ENCODE results near the gene TAX1BP1.
"Not testable (repeated sequence)": the region's sequence is repeated elsewhere in the genome, so short reads cannot be mapped to it uniquely, and the experiment has no call there.

Gene TAX1BP1

GRCh38 chr7:27727058-27727457, 12.9 kb upstream of the TAX1BP1 start:
- Mint-ChIP-seq H3K4me1 (no peaks in the 10 kb centered on the region), H3K27me3 (no peaks in the 10 kb centered on the region), H3K27ac (no peak overlapping the region), H3K9me3 (no peaks in the 10 kb centered on the region), H3K4me3 (no peak overlapping the region)
- no peak for DNase-seq
- no peak for ATAC-seq

GRCh38 chr7:27730112-27730511, 9.8 kb upstream of the TAX1BP1 start:
- Mint-ChIP-seq H3K4me1 (no peaks in the 10 kb centered on the region), H3K9me3 (no peaks in the 10 kb centered on the region), H3K27ac (no peak overlapping the region), H3K4me3 (no peak overlapping the region), H3K27me3 (no peaks in the 10 kb centered on the region)
- DNase-seq (no peak), ATAC-seq (no peak)

DNA sequence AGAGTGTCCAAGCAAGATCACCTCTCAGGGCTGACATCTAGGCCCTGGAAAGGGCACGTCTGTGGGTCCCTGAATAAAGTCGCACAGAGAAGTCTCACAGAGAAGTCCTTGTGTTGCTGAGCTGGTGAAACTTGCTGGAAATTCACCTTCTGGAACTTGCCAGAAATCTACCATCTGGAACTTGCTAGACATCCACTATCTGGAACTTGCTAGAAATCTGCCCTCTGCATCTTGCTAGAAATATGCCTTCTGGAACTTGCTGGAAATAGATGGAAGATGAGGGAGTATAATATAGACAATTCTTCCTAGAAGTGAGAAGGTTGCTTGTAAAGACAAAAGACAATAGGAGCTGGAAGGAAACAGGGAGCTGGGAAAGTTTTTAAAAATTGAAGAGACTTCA, 5.4 kb upstream of the TAX1BP1 start:
- no peaks in the 10 kb centered on the region for H3K27me3 Mint-ChIP-seq
- H3K27ac Mint-ChIP-seq: no peak overlapping the region
- no peaks in the 10 kb centered on the region for H3K9me3 Mint-ChIP-seq
- DNase-seq (no peak), ATAC-seq (no peak)
- peaks cover 15% of the 10 kb centered on the region for H3K4me1 Mint-ChIP-seq
- H3K4me3 Mint-ChIP-seq: no peak overlapping the region

- H3K9me3 Mint-ChIP-seq: no peaks in the 10 kb centered on the region
- H3K27me3 Mint-ChIP-seq: no peaks in the 10 kb centered on the region
- peaks cover 15% of the 10 kb centered on the region for H3K4me1 Mint-ChIP-seq
- no peak for ATAC-seq
- no peak for DNase-seq
- H3K27ac Mint-ChIP-seq: no peak overlapping the region
- H3K4me3 Mint-ChIP-seq: no peak overlapping the region
These were observed 4.8 kb upstream of the TAX1BP1 start for GRCh38 chr7:27735165-27735564.

GRCh38 chr7:27735831-27736230, 4.1 kb upstream of the TAX1BP1 start:
- Mint-ChIP-seq H3K27me3 (no peaks in the 10 kb centered on the region), H3K9me3 (no peaks in the 10 kb centered on the region), H3K4me1 (peaks cover 15% of the 10 kb centered on the region), H3K4me3 (no peak overlapping the region), H3K27ac (no peak overlapping the region)
- ATAC-seq (no peak), DNase-seq (no peak)

DNA sequence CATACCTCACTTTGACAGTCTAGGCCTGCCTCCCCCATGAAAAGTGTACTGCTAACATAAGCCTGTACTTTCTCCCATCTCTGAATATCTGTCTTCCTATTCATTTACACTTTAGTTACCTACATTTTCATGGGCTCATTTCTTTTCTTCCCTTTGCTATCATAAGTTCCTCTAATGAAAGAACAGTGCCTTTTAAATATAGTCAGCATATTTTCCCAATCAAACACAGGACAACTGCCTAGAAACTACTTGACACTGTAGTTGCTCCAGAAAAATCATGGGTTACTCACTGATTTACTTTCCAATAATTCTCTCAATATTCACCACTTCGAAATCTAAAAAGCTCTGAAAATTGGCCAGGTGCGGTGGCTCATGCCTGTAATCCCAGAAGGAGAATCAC, 2.8 kb upstream of the TAX1BP1 start:
- no peaks in the 10 kb centered on the region for H3K9me3 Mint-ChIP-seq
- H3K4me3 Mint-ChIP-seq: no peak overlapping the region
- H3K4me1 Mint-ChIP-seq: peaks cover 28% of the 10 kb centered on the region
- ATAC-seq (no peak), DNase-seq (no peak)
- no peak overlapping the region for H3K27ac Mint-ChIP-seq
- no peaks in the 10 kb centered on the region for H3K27me3 Mint-ChIP-seq

DNA sequence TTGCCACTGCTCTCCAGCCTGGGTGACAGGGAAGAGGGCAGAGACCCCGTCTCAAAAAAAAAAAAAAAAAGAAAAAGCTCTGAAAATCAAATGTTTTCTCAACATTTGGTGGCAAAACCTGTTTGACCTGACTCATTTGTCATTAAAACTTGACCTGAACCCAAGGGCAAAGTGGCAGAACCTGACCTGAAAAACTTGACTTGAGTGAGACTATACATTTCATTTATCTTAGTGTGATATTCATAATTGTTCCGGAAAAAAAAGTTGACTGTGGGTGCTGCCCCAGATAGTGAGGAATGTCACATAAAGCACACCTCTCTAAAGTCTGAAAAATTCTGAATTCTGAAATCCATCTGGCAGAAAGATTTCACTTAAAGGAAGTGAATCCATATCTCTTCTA, 2.3 kb upstream of the TAX1BP1 start:
- Mint-ChIP-seq H3K27me3 (no peaks in the 10 kb centered on the region), H3K9me3 (no peaks in the 10 kb centered on the region), H3K4me3 (no peak overlapping the region), H3K4me1 (peaks cover 33% of the 10 kb centered on the region), H3K27ac (no peak overlapping the region)
- ATAC-seq (no peak), DNase-seq (no peak)

- H3K4me1 Mint-ChIP-seq: peaks cover 41% of the 10 kb centered on the region
These were observed 557 bp upstream of the TAX1BP1 start for GRCh38 chr7:27739301-27739908.

GRCh38 chr7:27740449-27741086, 606 bp downstream of the TAX1BP1 start:
- peak; percentile 83 for ATAC-seq
- Mint-ChIP-seq H3K4me1 (peaks cover 44% of the 10 kb centered on the region), H3K27ac (peak overlapping the region; percentile 99), H3K9me3 (no peaks in the 10 kb centered on the region), H3K4me3 (peak overlapping the region; percentile 91 to 95), H3K27me3 (no peaks in the 10 kb centered on the region)
- peak; percentile 85 to 92 for DNase-seq

More at GRCh38 chr7:27739301-27739908, 557 bp upstream of the TAX1BP1 start:
- no peaks in the 10 kb centered on the region for H3K27me3 Mint-ChIP-seq
- H3K4me3 Mint-ChIP-seq: peak overlapping the region; percentile 91 to 95
- H3K27ac Mint-ChIP-seq: peak overlapping the region; percentile 99
- no peaks in the 10 kb centered on the region for H3K9me3 Mint-ChIP-seq
- DNase-seq (no peak), ATAC-seq (peak; percentile 27)

DNA sequence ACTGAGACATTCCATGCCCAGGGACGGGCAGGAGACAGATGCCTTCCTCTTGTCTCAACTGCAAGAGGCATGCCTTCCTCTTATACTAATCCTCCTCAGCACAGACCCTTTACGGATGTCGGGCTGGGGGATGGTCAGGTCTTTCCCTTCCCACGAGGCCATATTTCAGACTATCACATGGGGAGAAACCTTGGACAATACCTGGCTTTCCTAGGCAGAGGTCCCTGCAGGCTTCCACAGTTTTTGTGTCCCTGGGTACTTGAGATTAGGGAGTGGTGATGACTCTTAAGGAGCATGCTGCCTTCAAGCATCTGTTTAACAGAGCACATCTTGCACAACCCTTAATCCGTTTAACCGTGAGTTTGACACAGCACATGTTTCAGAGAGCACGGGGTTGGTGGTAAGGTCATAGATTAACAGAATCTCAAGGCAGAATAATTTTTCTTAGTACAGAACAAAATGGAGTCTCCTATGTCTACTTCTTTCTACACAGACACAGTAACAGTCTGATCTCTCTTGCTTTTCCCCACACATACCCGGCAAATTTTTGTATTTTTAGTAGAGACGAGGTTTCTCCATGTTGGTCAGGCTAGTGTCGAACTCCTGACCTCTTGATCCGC, 2.2 kb downstream of the TAX1BP1 start:
- H3K4me3 Mint-ChIP-seq: peak overlapping the region; percentile 12 to 32

DNA sequence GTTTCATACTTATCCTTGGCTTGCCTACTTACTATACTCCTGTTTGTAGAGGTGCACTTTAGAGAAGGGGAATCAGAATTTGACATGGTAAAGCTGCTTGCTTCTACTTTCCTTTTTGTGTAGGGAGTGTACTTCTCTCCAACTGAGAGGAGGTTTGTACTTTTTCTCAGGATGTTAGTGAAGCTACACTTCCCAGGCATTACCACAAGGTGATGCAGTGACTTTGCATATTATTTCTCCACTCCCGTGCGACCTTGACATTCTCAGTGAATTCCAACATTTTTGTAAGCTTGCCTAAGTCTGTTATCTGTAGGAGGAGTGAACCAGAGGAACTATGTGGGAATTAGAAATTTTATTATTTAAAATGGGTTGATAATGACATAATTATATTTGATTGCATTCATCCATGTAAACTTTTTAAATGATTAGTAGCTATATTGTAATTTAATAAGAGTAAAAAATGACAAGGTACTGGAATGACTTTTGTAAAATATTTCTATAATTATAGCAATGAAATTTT, 5.2 kb downstream of the TAX1BP1 start:
- no peaks in the 10 kb centered on the region for H3K9me3 Mint-ChIP-seq
- H3K27ac Mint-ChIP-seq: no peak overlapping the region
- H3K4me3 Mint-ChIP-seq: peak overlapping the region; percentile 3 to 30
- ATAC-seq (no peak), DNase-seq (no peak)
- peaks cover 46% of the 10 kb centered on the region for H3K4me1 Mint-ChIP-seq
- H3K27me3 Mint-ChIP-seq: no peaks in the 10 kb centered on the region

More for the DNA sequence above, 2.2 kb downstream of the TAX1BP1 start:
- not testable (repeated sequence) for H3K27me3 Mint-ChIP-seq, DNase-seq, ATAC-seq, H3K9me3 Mint-ChIP-seq
- H3K4me1 Mint-ChIP-seq: peaks cover 46% of the 10 kb centered on the region
- peak overlapping the region in 1 of 2 donors; percentile 42 for H3K27ac Mint-ChIP-seq

GRCh38 chr7:27746486-27746885, 6.5 kb downstream of the TAX1BP1 start:
- Mint-ChIP-seq H3K4me1 (peaks cover 40% of the 10 kb centered on the region), H3K27me3 (no peaks in the 10 kb centered on the region), H3K27ac (no peak overlapping the region), H3K4me3 (no peak overlapping the region), H3K9me3 (no peaks in the 10 kb centered on the region)
- no peak for ATAC-seq
- no peak for DNase-seq

- no peaks in the 10 kb centered on the region for H3K27me3 Mint-ChIP-seq
- no peak overlapping the region for H3K4me3 Mint-ChIP-seq
- no peak overlapping the region for H3K27ac Mint-ChIP-seq
- H3K9me3 Mint-ChIP-seq: no peaks in the 10 kb centered on the region
- peaks cover 35% of the 10 kb centered on the region for H3K4me1 Mint-ChIP-seq
- no peak for ATAC-seq
- no peak for DNase-seq
These were observed 7.0 kb downstream of the TAX1BP1 start for GRCh38 chr7:27746978-27747377.

DNA sequence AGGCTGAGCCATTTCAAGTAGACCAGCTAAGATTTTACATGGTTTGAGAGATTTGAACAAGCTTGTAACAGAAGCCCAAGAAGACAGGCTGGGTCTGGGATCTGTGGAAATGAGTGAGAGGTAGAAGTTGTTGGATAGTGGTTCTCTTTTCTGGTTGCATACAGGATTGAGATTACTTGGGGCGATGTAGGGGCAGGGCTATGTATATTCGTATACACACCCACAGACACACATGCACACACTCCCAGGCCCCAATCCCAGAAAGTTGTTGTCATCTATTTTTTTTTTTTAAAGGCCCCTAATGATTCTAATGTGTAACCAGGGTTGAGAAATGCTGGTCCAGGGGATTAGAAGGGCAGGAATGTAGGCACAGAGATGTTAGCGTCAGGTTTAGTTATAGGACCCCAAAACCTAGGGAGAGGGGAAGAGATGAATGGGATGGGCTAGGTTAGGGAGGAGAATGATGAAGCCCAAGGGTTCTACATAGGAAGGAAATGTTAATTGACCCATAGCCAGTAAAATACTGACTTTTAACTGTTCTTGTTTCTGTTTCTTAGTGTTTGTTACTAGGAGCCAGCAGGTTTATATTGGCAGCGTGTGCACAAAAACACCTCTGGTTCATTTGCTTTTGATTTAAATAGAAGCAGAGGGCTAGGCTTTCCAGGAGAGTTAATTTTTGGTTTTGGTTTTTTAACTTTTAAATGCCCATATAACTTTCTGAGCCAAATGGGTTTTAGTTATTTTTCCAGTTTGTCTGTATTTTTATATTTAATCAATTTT, 7.8 kb downstream of the TAX1BP1 start:
- Mint-ChIP-seq H3K4me3 (no peak overlapping the region), H3K27ac (peak overlapping the region in 1 of 2 donors; percentile 62), H3K4me1 (peaks cover 27% of the 10 kb centered on the region), H3K9me3 (no peaks in the 10 kb centered on the region), H3K27me3 (no peaks in the 10 kb centered on the region)
- no peak for ATAC-seq
- DNase-seq: no peak

GRCh38 chr7:27750316-27750715, 10.4 kb downstream of the TAX1BP1 start:
- no peak overlapping the region for H3K4me3 Mint-ChIP-seq
- ATAC-seq (no peak), DNase-seq (no peak)
- H3K27ac Mint-ChIP-seq: no peak overlapping the region
- peaks cover 21% of the 10 kb centered on the region for H3K4me1 Mint-ChIP-seq
- no peaks in the 10 kb centered on the region for H3K9me3 Mint-ChIP-seq
- H3K27me3 Mint-ChIP-seq: no peaks in the 10 kb centered on the region
